GM12891 (cell line): ENCODE measurements around the gene FLYWCH2.

Experiments
- POLR2A ChIP-seq: IDR thresholded peaks from 2 replicates; pipeline ENCODE4 v1.6.1; 2011; ENCODE audit warnings: low read depth, low read length, control low read depth
- POLR2AphosphoS5 ChIP-seq: IDR thresholded peaks from 2 replicates; pipeline ENCODE4 v1.6.1; 2011; ENCODE audit warnings: low read depth, low read length, control low read depth
- TAF1 ChIP-seq: IDR thresholded peaks from 2 replicates; pipeline ENCODE4 v1.6.1; 2011; ENCODE audit warnings: low read depth, low read length, control low read depth

DNA sequence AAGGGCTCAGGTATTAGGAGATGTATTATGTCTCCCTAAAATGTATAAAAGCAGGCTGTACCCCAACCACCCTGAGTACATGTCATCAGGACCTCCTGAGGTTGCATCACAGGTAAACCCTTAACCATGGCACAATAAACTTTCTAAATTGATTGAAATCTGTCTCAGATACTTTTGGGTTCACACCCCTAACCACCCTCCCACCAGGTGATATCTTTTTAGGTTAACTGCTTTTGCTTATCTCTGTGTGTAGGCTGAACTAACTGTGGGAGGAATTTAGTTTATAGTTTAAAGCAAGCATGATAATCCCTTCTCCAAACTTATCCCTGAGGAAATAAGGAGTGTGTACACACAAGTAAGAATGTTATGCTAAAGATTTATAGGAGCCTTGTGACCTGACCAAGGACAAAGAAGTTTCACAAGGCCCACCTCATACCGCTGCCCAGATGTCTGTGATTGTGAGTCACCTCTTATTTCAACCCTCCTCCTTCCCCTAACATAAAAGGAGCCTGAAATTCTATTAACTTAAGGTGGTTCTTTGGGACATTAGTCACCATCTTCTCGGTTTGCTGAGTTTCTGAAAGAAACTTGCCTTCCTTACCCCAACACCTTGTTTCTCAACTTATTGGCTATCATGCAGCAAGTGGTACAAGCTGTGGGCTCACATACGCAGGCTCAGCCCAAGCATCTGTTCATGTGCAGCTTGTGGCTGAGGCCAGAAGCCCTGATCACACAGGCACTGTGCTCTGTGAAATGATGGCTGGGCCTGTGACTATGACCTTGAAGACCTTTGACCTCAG is 36.3 kb upstream of the FLYWCH2 start:
- no peak for TF ChIP-seq TAF1
- no peak for TF ChIP-seq POLR2A
- no peak for TF ChIP-seq POLR2AphosphoS5
